Pulmonary artery endothelial cell (primary cell): ENCODE measurements around the gene GNAS-AS1. TPM values are rescaled to one million over a fixed set of nuclear protein-coding genes. Genes with fewer than 3 reads are reported as not detected.

Experiments
- DNase-seq: peaks from one replicate; pipeline ENCODE4 v3.0.0-alpha.2; 2011; ENCODE audit warnings: low read depth, low spot score
- total RNA-seq: library from RNA; depleted of rRNA; stranded (reverse); fragments of >200 nt; gene quantifications from 2 replicates; pipeline ENCODE4 v1.2.3, GENCODE V29; 2014

The GNAS-AS1 gene
- total RNA-seq, 1 donor from 2014 or later = 0.07 TPM

DNA sequence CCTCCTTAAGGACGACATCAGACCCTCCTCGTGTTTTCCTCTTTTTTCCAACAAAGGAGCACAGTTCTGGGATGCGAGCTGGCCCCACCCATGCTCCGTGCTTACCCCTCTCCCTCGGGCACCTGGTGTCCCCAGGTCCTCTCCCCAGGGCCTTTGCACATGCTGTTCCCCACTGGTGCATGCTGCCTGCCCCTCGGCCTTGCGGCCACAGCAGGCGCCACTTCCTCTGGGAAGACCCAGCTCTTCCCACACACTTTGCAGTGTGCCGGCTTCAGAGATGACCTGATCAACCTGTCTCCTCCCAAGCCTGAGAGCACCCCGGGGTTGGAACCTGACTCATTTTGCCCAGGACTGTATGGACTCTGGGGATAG, 39.8 kb downstream of the GNAS-AS1 start:
- no peak for DNase-seq

DNA sequence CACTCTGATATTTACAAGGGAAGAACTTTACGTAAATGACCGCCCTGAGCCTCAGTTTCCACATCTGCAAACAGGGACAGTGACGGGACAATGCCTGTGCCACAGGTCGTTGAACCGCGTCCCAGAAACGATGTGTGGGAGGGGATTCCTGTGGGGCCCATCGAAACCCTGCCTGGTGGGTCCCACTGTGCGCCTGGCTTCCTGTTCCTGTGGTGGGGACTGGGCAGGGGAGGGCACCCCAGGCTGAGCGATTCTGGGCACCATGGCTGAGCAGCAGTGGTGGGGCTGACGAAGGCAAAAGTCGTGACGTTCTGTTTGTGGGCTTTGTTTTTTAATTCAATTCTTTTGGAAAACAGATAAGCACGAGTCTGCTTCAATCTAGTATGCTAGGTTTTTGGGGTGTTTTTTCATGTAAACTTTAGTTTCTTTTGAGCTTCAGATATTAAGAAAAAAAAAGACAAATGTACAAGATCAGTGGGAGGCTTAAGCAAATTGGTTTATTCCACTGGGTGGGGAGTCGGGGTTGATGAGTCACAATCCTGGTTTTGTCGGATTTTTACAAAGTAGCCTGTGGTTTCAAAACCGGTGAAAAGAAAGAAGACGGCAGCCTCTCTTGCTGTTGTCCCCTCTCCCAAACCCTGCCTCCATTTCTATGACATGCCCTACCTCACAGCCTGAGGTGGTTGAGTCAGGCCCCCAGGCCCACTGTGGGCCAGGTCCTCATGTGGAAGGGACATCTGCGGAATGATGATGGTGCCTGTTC, 40.4 kb downstream of the GNAS-AS1 start:
- DNase-seq = no peak

GRCh38 chr20:58808271-58809046, 42.2 kb downstream of the GNAS-AS1 start:
- no peak for DNase-seq

DNA sequence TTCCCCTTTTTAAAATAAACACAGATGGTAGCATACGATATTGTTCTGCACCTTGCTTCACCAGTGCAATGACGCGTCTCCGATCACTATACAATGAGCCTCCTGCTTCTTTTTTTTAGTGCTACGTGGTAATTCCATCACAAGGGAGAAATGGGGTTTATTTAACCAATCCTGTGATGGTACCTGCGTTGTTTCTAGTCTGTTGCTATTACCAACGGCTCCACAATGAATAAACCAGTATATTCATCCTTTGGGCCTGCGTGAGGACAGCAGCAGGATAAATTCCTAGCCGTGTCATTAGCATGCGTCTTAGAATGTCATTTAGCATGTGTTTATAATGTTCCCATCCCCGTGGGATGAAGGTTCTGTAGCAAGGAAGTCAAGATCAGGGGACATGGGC, 42.9 kb downstream of the GNAS-AS1 start:
- no peak for DNase-seq

DNA sequence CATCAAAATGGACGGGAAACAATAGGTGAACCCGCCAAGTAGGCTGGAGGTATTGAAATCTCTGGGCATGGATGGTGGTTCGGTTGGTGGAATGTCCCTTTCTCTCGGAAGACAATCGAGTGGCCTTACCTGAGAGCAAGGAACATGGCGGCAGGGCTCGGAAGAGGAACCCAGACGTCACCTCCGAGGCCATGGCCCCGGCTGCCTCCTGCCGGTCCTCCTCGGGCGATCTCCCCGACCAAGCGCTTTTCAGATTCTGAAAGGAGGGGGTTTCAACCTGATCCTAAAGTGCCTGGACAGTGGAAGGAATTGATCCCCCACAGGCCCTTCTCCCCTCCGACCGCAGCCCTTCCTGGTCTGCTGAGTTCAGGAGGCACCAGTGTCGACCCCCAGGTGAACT, 47.2 kb downstream of the GNAS-AS1 start:
- DNase-seq = no peak

GRCh38 chr20:58802061-58802460, 48.6 kb downstream of the GNAS-AS1 start:
- DNase-seq = no peak

DNA sequence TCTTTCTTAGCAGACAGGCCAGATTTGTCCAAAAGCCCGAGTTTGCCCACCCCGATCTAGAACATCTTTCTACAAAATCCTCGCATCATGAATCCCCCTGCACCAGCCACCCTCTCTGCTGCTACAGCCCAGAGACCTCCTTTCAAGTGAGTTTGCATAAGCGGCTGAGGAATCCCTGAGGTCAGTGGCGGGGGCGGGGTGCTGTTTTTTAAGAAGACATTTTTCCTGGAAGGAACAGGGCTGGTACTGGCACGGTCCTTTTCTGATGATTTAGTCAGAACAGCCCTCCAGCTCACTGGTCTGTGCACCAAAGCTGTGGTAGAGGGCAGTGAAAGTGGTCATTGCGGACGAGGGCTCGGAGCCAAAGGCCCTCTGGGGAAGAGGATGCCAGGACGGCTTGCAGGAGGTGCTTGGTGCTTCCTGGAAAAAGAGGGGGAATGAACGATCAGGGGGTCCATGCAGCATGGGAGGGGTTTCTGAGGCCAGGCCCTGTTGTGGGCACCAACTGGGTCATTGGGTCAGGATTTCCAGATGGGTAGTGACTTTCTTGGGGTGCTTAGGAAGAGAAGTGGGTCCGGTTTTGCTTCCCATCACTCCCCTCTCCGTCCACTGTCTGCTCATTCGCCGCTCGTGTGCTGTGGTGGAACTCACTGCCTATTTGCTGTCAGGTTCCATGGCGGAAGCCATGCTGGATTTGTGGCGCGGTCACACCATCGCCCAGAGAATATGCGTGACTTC, 50.4 kb downstream of the GNAS-AS1 start:
- no peak for DNase-seq

- DNase-seq = no peak
These were observed 53.0 kb downstream of the GNAS-AS1 start for GRCh38 chr20:58797371-58798338.

- no peak for DNase-seq
These were observed 54.8 kb downstream of the GNAS-AS1 start for GRCh38 chr20:58795923-58796245.

GRCh38 chr20:58795181-58795922, 55.4 kb downstream of the GNAS-AS1 start:
- DNase-seq = no peak

DNA sequence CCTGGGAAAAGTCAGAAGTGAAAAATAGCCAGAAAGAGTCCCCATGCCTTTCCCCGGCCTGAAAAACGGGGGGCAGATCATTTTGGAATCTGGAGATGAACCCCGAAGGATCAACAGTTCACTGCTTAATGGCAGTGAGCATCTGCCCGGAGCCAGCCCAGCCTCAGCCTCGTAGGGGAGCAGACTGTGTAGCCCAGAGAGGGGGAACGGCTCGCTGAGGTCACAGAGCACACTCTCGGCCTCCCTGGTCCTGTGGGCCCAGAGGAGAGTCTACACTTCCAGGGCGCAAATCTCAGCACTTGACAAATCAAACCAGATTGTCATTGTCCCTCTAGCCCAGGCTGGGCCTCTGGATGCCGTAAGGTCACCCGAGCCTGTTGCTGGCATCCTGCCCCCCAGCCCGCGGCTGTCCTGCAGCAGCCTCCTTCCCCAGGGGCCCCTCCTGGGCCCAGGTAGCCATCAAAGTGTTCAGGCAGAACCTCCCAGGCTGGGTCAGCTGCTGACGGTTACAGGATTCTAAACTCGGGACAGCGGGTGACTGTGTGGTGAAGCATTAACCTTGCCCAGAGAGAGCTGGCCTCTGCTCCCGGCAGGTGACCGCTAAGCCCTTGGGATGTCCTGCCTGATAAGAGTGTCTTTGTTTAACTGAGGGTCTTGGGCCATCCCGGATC, 56.1 kb downstream of the GNAS-AS1 start:
- no peak for DNase-seq

DNA sequence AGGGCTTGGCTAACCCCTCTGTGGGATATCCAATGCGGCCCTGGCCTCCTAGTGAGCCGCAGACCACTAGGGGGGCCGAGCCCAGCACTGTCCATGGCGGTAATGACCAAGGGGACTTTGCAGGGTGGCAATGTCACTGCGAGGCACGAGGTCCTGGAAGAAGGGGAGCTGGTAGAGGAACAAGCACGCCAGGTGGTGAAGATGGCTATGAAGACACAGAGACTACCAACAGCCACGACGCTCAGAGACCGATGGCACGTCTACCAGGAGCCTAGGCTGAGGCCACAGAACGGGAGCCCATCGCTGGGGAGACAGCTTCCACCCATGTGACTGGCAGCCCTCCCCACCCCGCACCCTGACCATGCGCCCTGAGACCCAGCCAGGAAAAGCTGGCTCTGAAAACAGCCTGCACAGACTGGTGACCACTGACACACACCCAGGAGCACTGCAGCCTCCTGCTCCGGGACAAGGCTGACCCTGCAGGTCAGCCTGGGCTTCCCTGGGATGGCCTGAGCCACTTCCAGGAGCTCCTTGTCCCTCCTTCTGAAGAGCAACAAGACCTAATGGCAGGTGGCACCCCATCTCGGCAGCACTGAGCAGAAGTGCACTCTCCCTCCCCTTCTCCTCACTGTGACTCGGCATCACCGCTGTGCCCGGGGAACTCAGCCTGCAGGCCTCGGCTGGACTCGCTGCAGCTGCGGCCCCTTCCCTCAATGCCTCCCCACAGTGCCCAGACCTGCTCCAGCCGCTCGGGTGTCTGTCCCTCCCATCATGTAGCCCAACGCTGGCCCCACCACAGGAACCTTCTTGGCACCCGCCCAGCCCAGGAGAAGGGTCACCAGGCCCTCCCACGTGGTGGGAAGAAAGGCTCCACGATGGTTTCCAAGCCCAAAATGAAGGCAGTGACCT, 56.9 kb downstream of the GNAS-AS1 start:
- no peak for DNase-seq

GRCh38 chr20:58792426-58792825, 58.3 kb downstream of the GNAS-AS1 start:
- DNase-seq = no peak

- no peak for DNase-seq
These were observed 59.4 kb downstream of the GNAS-AS1 start for GRCh38 chr20:58791286-58791685.

DNA sequence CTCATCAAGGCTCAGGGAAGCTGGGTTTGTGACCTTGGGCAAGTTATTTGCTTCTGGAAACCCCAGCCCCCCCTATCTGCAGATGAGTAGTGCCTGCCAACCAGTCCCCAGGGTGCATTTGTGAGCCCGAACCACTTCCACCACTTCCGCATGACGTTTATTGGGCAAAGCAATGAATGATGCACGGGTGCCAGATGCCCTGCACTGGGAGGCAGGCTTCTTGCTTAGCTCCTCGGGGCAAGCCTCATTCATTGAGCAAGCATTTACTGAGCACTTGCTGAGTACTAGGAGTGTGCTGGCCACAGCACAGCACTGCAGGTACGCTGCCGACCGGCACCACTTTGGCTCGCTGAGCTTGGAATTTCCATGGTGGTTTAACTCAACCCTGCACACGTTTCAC, 60.2 kb downstream of the GNAS-AS1 start:
- no peak for DNase-seq

DNA sequence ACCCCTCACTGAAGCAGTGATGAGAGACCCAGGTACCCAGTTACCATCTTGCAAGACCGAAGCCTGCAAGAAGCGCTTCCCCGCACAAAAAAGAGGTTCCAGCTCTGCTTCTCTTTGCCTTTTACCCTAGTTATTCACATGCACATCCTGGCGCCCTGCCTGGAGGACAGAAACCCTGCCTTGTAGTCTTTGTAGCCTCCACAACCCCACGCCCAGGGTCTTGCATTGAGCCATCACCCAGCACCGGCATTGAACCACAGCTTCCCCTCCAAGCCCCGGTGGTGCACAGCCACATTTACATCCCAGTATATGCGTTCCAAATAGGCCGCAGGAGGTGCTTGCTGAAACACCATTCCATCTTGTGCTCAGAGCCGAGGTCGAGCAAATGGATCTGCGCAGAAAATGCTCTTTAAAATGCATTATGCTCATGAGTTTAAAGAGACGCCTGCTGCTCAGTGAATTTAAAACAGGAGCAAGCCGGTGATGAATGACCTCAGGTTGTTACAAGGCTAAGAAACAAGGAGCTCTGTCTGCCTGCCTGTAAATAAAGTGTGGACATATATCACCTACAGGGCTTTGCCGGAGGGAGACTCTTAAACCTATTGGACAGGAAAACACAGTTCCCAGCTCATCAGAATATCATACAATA, 61.7 kb downstream of the GNAS-AS1 start:
- no peak for DNase-seq

GRCh38 chr20:58787211-58788005, 63.3 kb downstream of the GNAS-AS1 start:
- no peak for DNase-seq
